ENCODE measurements around the gene ECI2.

GRCh38 chr6:4178737-4179333 is 43.5 kb upstream of the ECI2 start:
- TF ChIP-seq ELK1 (IDR thresholded peaks at IDR 0.05; ENCODE audit: low read depth, low read length) (no peak), REST (IDR thresholded peaks at IDR 0.05) (no peak), HMGXB4 (CRISPR knock-in tag; IDR thresholded peaks at IDR 0.05; ENCODE audit: borderline replicate concordance) (no peak), CTCF (IDR thresholded peaks at IDR 0.05) (no peak), POLR2AphosphoS2 (conservative IDR thresholded peaks at IDR 0.05; ENCODE audit: low read length) (no peak), MAZ (IDR thresholded peaks at IDR 0.05; ENCODE audit: borderline replicate concordance, low read depth, low read length) (no peak), HDAC2 (IDR thresholded peaks at IDR 0.05) (no peak), JUN (IDR thresholded peaks at IDR 0.05) (no peak), POLR2A (IDR thresholded peaks at IDR 0.05; ENCODE audit: low read length) (no peak)

All from A549 (cell line).